Testis (tissue), 2 donors: Measurements from ENCODE around the gene PDLIM5.
"Not testable (repeated sequence)": the region's sequence is repeated elsewhere in the genome, so short reads cannot be mapped to it uniquely, and the experiment has no call there.

ENCODE experiments used
- POLR2A ChIP-seq: fragments of 450-650 bp; IDR thresholded peaks from one replicate; pipeline ENCODE4 v1.6.1; 2017; ENCODE audit warnings: antibody characterized with exemption, mild to moderate bottlenecking, moderate library complexity
- TF ChIP-seq, protein P1 (sequence below), 3 experiments: fragments of 450-650 bp in 2 of 3; fragments of 200-600 bp in 1 of 3; sonication (generic) in 1 of 3; IDR thresholded peaks; one replicate each; pipeline ENCODE4 v1.5.1; 2016 to 2019; ENCODE audit warnings: antibody characterized with exemption in 3 of 3, mild to moderate bottlenecking in 2 of 3, moderate library complexity in 1 of 3

DNA sequence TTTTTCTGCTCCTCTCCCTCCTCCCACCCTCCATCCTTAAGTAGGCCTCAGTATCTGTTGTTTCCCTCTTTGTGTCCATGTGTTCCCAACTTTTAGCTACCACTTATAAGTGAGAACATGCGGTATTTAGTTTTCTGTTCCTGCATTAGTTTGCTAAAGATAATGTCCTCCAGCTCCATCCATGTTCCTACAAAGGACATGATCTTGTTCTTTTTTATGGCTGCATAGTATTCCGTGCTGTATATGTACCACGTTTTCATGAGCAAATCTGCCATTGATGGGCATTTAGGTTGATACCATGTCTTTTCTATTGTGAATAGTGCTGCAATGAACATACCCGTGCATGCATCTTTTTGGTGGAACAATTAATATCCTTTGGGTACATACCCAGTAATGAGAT is 49.3 kb upstream of the PDLIM5 start:
- TF ChIP-seq, protein P1, sequence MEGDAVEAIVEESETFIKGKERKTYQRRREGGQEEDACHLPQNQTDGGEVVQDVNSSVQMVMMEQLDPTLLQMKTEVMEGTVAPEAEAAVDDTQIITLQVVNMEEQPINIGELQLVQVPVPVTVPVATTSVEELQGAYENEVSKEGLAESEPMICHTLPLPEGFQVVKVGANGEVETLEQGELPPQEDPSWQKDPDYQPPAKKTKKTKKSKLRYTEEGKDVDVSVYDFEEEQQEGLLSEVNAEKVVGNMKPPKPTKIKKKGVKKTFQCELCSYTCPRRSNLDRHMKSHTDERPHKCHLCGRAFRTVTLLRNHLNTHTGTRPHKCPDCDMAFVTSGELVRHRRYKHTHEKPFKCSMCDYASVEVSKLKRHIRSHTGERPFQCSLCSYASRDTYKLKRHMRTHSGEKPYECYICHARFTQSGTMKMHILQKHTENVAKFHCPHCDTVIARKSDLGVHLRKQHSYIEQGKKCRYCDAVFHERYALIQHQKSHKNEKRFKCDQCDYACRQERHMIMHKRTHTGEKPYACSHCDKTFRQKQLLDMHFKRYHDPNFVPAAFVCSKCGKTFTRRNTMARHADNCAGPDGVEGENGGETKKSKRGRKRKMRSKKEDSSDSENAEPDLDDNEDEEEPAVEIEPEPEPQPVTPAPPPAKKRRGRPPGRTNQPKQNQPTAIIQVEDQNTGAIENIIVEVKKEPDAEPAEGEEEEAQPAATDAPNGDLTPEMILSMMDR (IDR thresholded peaks at IDR 0.05): not testable (repeated sequence)
- not testable (repeated sequence) for TF ChIP-seq POLR2A
